Measurements from ENCODE around the gene FHAD1. TPM values are rescaled to one million over a fixed set of nuclear protein-coding genes. Genes with fewer than 3 reads are reported as not detected.

Gene FHAD1
- total RNA-seq, 4 donors from 2014 or later = under 0.01 to 0.26 (median 0.06) TPM; not detected in 1

GRCh38 chr1:15382601-15383518 lies 135.8 kb downstream of the FHAD1 start:
- WGBS = 95% methylated on average over 24 of the region's 26 CpGs
- Histone ChIP-seq H3K27ac (replicated peaks in 1 of 4) (no peak overlapping the region), H3K4me3 (no peak overlapping the region), H3K27me3 (no peaks in the 10 kb centered on the region), H3K36me3 (no peaks in the 10 kb centered on the region), H3K9me3 (no peaks in the 10 kb centered on the region), H3K4me1 (peaks cover 0 to 14% (median 6%) of the 10 kb centered on the region in 4 donors)
- intact Hi-C loops (cut with DNase I) = no loop called here
- DNase-seq (ENCODE audit: extremely low spot score) = no peak
- TF ChIP-seq CTCF (IDR thresholded peaks at IDR 0.05) = no peak
- TF ChIP-seq POLR2AphosphoS5 (IDR thresholded peaks at IDR 0.05) = no peak

- no peaks in the 10 kb centered on the region for H3K36me3 ChIP-seq
- TF ChIP-seq POLR2A (IDR thresholded peaks at IDR 0.05; ENCODE audit: low read depth) (no peak), EP300 (IDR thresholded peaks at IDR 0.05) (no peak), CTCF (IDR thresholded peaks at IDR 0.05) (no peak), POLR2AphosphoS5 (IDR thresholded peaks at IDR 0.05) (no peak)
- no peak overlapping the region for H3K27ac ChIP-seq (replicated peaks in 1 of 4)
- H3K9me3 ChIP-seq = no peaks in the 10 kb centered on the region
- no peak overlapping the region for H3K4me3 ChIP-seq
- no peak for DNase-seq (ENCODE audit: extremely low spot score)
- H3K4me1 ChIP-seq = peaks cover 0 to 14% (median 6%) of the 10 kb centered on the region in 4 donors
- no peaks in the 10 kb centered on the region for H3K27me3 ChIP-seq
- WGBS = 98% methylated on average over 5 of the region's 5 CpGs
- intact Hi-C loops (cut with DNase I) = no loop called here
Measured at GRCh38 chr1:15383810-15384209, 136.8 kb downstream of the FHAD1 start.

GRCh38 chr1:15384301-15384901 lies 137.4 kb downstream of the FHAD1 start:
- no peak overlapping the region for H3K27ac ChIP-seq (replicated peaks in 1 of 4)
- H3K4me3 ChIP-seq = no peak overlapping the region
- H3K4me1 ChIP-seq = peaks cover 0 to 14% (median 6%) of the 10 kb centered on the region in 4 donors
- intact Hi-C loops (cut with DNase I) = no loop called here
- H3K9me3 ChIP-seq = no peaks in the 10 kb centered on the region
- TF ChIP-seq POLR2AphosphoS5 (IDR thresholded peaks at IDR 0.05) = no peak
- H3K27me3 ChIP-seq = no peaks in the 10 kb centered on the region
- H3K36me3 ChIP-seq = no peaks in the 10 kb centered on the region
- 81% methylated on average over 13 of the region's 20 CpGs for WGBS
- no peak for DNase-seq (ENCODE audit: extremely low spot score)

GRCh38 chr1:15385420-15385819 lies 138.4 kb downstream of the FHAD1 start:
- no peak for TF ChIP-seq POLR2AphosphoS5 (IDR thresholded peaks at IDR 0.05)
- TF ChIP-seq POLR2A (IDR thresholded peaks at IDR 0.05; ENCODE audit: low read depth) = no peak
- TF ChIP-seq CTCF (IDR thresholded peaks at IDR 0.05) = no peak
- no peak for TF ChIP-seq EP300 (IDR thresholded peaks at IDR 0.05)
- intact Hi-C loops (cut with DNase I) = no loop called here
- Histone ChIP-seq H3K27ac (replicated peaks in 1 of 4) (no peak overlapping the region), H3K27me3 (no peaks in the 10 kb centered on the region), H3K9me3 (no peaks in the 10 kb centered on the region), H3K4me3 (no peak overlapping the region), H3K4me1 (peaks cover 0 to 14% (median 6%) of the 10 kb centered on the region in 4 donors), H3K36me3 (no peaks in the 10 kb centered on the region)
- 86% methylated on average over 3 of the region's 3 CpGs for WGBS
- DNase-seq (ENCODE audit: extremely low spot score) = no peak

GRCh38 chr1:15386164-15386749 lies 139.2 kb downstream of the FHAD1 start:
- H3K4me3 ChIP-seq = peak overlapping the region; percentile 4 to 30 (median 15)

More at GRCh38 chr1:15386164-15386749, 139.2 kb downstream of the FHAD1 start:
- Histone ChIP-seq H3K27ac (replicated peaks in 1 of 4) (no peak overlapping the region), H3K4me1 (peaks cover 0 to 14% (median 6%) of the 10 kb centered on the region in 4 donors), H3K36me3 (no peaks in the 10 kb centered on the region), H3K9me3 (no peaks in the 10 kb centered on the region), H3K27me3 (no peaks in the 10 kb centered on the region)
- no peak for DNase-seq (ENCODE audit: extremely low spot score)
- WGBS = 30% methylated on average over 15 of the region's 17 CpGs
- intact Hi-C loops (cut with DNase I) = no loop called here
- TF ChIP-seq EP300 (IDR thresholded peaks at IDR 0.05) (no peak), CTCF (IDR thresholded peaks at IDR 0.05) (no peak), POLR2A (IDR thresholded peaks at IDR 0.05; ENCODE audit: low read depth) (no peak), POLR2AphosphoS5 (IDR thresholded peaks at IDR 0.05) (no peak)

All from esophagus muscularis mucosa (tissue), 4 donors.